WERI-Rb-1 (cell line): Measurements from ENCODE around the gene IL21R.

Source experiments
- DNase-seq: peaks from one replicate; pipeline ENCODE4 v3.0.0-alpha.2; 2020
- H3K27ac ChIP-seq: fragments of 250-450 bp; sonication (Bioruptor Pico); 2 replicates; pipeline ENCODE4 v1.5.1; 2020; ENCODE audit warnings: mild to moderate bottlenecking, moderate library complexity
- H3K27me3 ChIP-seq: fragments of 250-450 bp; sonication (Bioruptor Pico); 2 replicates; pipeline ENCODE4 v1.5.1; 2021; ENCODE audit warnings: mild to moderate bottlenecking, low read depth, moderate library complexity; ENCODE audit not compliant: insufficient read depth, severe bottlenecking
- H3K36me3 ChIP-seq: fragments of 250-450 bp; sonication (Bioruptor Pico); 2 replicates; pipeline ENCODE4 v1.5.1; 2020; ENCODE audit warnings: mild to moderate bottlenecking, moderate library complexity
- H3K4me3 ChIP-seq: 2 replicates; pipeline ENCODE4 v1.5.1; 2011; ENCODE audit warnings: low read depth, mild to moderate bottlenecking, control low read depth, low read length
- H3K9me3 ChIP-seq: fragments of 250-450 bp; sonication (Bioruptor Pico); 2 replicates; pipeline ENCODE4 v1.5.1; 2021; ENCODE audit warnings: mild to moderate bottlenecking, moderate library complexity; ENCODE audit not compliant: severe bottlenecking
- TF ChIP-seq, protein P1 (sequence below): IDR thresholded peaks from 2 replicates; pipeline ENCODE4 v1.5.1; 2011; ENCODE audit warnings: low read depth, mild to moderate bottlenecking, control low read depth, inconsistent platforms, low read length

IL21R gene

DNA sequence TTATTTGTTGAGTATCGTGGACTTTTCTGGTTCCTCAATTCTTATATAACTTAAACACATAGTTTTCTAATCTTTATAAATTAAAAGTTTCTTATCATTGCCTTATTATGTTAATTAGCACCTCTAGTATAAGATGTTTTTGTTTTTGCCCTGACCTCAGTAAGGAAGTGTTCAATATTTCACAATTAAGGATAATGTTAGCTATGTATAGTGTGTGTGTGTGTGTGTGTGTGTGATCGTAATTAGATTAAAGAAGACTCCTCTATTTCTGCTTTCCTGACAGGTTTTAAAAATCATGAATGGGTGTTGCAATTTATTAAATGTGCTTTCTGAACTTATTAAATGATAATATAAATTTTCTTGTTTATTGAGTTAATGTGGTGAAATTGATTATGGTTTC lies 12.0 kb downstream of the IL21R start:
- H3K36me3 ChIP-seq = no peaks in the 10 kb centered on the region
- H3K9me3 ChIP-seq = no peaks in the 10 kb centered on the region
- TF ChIP-seq, protein P1, sequence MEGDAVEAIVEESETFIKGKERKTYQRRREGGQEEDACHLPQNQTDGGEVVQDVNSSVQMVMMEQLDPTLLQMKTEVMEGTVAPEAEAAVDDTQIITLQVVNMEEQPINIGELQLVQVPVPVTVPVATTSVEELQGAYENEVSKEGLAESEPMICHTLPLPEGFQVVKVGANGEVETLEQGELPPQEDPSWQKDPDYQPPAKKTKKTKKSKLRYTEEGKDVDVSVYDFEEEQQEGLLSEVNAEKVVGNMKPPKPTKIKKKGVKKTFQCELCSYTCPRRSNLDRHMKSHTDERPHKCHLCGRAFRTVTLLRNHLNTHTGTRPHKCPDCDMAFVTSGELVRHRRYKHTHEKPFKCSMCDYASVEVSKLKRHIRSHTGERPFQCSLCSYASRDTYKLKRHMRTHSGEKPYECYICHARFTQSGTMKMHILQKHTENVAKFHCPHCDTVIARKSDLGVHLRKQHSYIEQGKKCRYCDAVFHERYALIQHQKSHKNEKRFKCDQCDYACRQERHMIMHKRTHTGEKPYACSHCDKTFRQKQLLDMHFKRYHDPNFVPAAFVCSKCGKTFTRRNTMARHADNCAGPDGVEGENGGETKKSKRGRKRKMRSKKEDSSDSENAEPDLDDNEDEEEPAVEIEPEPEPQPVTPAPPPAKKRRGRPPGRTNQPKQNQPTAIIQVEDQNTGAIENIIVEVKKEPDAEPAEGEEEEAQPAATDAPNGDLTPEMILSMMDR = no peak
- H3K27ac ChIP-seq = no peak overlapping the region
- DNase-seq = no peak
- no peaks in the 10 kb centered on the region for H3K27me3 ChIP-seq
- H3K4me3 ChIP-seq = no peak overlapping the region

DNA sequence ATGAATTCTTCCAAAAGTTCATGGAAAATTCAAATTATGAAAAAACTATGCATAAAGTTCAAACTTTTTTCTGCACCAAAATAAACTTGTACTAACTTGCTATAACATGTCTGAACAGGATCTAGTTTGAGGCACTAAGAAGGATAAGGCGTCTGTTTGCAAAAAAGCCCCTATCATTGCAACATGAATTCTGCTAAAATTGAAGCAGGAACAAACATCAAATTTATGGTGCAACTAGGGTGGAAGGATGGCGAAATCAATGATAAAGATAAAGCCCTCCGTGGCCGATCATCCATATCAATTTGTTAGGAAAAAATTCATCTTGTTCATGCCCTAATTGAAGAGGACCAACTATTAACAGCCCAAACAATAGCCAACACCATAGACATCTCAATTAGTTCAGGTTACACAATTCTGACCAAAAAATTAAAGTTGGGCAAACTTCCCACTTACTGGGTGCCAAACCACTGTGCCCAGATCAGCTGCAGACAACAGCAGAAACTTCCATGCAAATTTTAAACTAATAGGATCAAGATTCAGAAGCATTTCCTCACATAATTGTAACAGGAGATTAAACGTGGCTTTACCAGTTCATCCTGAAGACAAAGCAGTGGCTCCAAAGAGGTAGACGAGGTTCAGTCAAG lies 12.9 kb downstream of the IL21R start:
- Histone ChIP-seq H3K4me3 (no peak overlapping the region), H3K36me3 (no peaks in the 10 kb centered on the region), H3K27me3 (no peaks in the 10 kb centered on the region), H3K9me3 (no peaks in the 10 kb centered on the region), H3K27ac (no peak overlapping the region)
- TF ChIP-seq, protein P1 = no peak
- no peak for DNase-seq

DNA sequence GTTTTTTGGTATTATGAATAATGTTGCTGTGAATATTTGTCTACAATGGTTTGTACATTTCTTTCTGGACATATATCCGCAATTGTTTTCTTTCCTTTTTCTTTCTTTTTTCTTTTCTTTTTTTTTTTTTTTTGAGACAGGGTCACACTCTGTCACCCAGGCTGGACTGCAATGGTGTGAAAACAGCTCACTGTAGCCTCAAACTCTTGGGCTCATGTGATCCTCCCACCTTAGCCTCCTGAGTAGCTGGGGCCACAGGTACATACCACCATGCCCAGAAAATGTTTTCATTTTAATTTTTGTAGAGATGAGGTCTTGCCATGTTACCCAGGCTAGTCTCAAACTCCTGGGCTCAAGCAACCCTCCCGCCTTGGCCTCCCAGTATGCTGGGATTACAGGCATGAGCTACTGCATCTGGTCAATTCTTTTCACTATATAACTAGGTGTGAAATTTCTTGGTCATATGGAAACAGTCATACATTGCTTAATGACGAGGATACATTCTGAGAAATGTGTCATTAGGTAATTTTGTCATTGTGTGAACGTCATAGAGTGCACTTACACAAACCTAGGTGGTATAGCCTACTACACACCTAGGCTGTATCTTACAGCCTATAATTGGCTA lies 15.2 kb downstream of the IL21R start:
- Histone ChIP-seq H3K36me3 (no peaks in the 10 kb centered on the region), H3K27ac (no peak overlapping the region), H3K4me3 (no peak overlapping the region), H3K9me3 (peaks cover 4% of the 10 kb centered on the region), H3K27me3 (no peaks in the 10 kb centered on the region)
- TF ChIP-seq, protein P1 = no peak
- no peak for DNase-seq

DNA sequence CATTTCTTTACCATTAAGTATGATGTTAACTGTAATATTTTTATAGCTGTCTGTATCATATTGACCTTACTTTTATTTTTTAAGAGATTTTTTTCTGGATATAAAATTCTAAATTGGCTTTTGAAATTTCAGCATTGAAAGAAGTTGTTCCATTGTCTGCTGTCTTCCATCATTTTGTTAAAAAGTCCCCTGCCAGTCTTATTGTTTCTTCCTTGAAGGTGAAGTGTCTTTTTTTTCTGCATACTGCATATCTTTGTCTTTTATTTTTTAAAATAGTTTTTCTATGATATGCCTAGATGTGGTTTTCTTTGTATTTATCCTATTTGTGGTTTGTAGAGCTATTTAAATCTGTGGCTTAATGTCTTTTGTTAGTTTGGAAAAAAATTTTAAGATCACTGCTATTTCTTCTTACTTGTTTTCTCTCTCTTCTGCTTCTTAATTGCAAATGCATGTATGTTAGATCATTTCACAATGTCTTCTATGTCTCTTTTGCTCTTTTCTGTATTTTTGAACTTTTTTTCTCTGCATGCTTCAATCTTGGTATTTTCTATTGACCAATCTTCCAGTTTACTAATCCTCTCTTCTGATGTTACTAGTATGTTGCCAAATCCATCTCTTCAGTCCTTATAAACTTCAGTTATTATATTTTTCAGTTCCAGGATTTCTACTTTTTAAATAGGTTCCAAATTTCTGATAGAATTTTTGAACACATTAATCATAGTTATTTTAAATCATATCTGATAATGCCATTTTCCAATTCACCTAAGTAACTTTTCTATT lies 20.2 kb downstream of the IL21R start:
- Histone ChIP-seq H3K9me3 (peaks cover 15% of the 10 kb centered on the region), H3K27me3 (no peaks in the 10 kb centered on the region), H3K27ac (no peak overlapping the region), H3K4me3 (no peak overlapping the region), H3K36me3 (no peaks in the 10 kb centered on the region)
- TF ChIP-seq, protein P1 = no peak
- DNase-seq = no peak

DNA sequence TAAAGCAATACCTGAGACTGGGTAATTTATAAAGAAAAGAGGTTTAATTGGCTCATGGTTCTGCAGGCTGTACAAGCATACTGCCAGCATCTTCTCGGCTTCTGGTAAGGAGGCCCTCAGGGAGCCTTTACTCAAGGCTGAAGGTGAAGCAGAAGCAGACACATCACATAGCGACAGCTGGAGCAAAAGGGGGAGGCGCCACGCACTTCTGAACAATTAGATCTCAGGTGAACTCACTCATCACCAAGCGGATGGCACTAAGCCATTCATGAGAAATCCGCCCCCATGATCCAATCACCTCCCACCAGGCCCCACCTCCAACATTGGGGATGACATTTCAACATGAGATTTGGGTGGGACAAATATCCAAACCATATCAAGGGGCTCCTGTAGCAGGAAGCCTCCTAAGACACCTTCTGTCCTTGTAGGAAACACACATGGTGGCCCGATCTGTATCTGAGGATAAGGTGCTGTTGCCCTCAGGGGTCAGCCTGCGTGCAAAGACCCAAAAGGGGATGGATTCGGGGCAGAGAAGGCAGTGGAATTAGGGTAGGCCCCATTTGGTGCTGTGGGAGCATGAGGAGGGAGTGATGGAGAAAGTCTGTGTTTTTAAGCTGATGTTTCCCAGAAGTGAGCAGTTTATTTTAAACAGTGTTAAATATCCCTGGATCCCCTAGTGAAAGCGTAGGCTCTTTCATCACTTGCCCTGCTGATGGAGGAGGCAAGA lies 23.0 kb downstream of the IL21R start:
- Histone ChIP-seq H3K4me3 (no peak overlapping the region), H3K9me3 (peaks cover 15% of the 10 kb centered on the region), H3K36me3 (no peaks in the 10 kb centered on the region), H3K27ac (no peak overlapping the region), H3K27me3 (no peaks in the 10 kb centered on the region)
- no peak for DNase-seq
- TF ChIP-seq, protein P1 = no peak
